Activated naive CD4-positive, alpha-beta T cell treated with anti-CD3 and anti-CD28 coated beads, Interleukin-2, amount 50 U/mL, for 24 hours (primary cell): ENCODE measurements around the gene TBC1D5.
"Not testable (repeated sequence)": the region's sequence is repeated elsewhere in the genome, so short reads cannot be mapped to it uniquely, and the experiment has no call there.

Source experiments
- H3K27ac Mint-ChIP-seq: one replicate; pipeline ENCODE4 v1.8.0; 2021; ENCODE audit warnings: mild to moderate bottlenecking, mixed read lengths
- H3K27me3 Mint-ChIP-seq: one replicate; pipeline ENCODE4 v1.8.0; 2021; ENCODE audit warnings: mixed read lengths
- H3K36me3 Mint-ChIP-seq: one replicate; pipeline ENCODE4 v1.8.0; 2021; ENCODE audit warnings: mixed read lengths
- H3K4me1 Mint-ChIP-seq: one replicate; pipeline ENCODE4 v1.8.0; 2021; ENCODE audit warnings: mixed read lengths
- H3K4me3 Mint-ChIP-seq: one replicate; pipeline ENCODE4 v1.8.0; 2021; ENCODE audit warnings: mild to moderate bottlenecking, mixed read lengths
- H3K9me3 Mint-ChIP-seq: one replicate; pipeline ENCODE4 v1.8.0; 2021; ENCODE audit warnings: mixed read lengths

Gene TBC1D5

GRCh38 chr3:17357035-17357710 lies 385.3 kb downstream of the TBC1D5 start:
- no peaks in the 10 kb centered on the region for H3K27me3 Mint-ChIP-seq
- no peaks in the 10 kb centered on the region for H3K4me1 Mint-ChIP-seq
- no peak overlapping the region for H3K4me3 Mint-ChIP-seq
- no peaks in the 10 kb centered on the region for H3K9me3 Mint-ChIP-seq
- no peak overlapping the region for H3K27ac Mint-ChIP-seq
- H3K36me3 Mint-ChIP-seq = peaks cover 4% of the 10 kb centered on the region

DNA sequence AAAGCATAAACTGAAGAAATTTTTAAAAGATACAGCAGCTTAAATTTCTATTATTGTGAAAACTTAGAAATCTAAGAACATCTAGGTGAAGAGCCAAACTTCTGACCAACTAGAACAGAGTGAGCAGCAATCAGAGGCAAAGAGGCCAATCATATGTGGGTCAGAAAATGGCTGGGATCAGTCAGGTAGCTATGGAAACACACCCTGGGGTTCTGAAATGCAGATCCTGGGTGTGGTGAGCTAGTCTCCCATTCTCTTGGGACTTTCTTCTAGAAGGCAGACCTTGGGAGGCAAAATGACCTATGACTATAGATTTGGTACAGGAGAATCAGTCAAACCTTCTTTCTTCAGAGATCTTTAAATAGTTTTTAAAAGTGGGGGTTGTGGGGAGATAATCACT lies 385.8 kb downstream of the TBC1D5 start:
- Mint-ChIP-seq H3K27me3 (no peaks in the 10 kb centered on the region), H3K27ac (no peak overlapping the region), H3K4me3 (no peak overlapping the region), H3K36me3 (peaks cover 7% of the 10 kb centered on the region), H3K4me1 (no peaks in the 10 kb centered on the region), H3K9me3 (no peaks in the 10 kb centered on the region)

DNA sequence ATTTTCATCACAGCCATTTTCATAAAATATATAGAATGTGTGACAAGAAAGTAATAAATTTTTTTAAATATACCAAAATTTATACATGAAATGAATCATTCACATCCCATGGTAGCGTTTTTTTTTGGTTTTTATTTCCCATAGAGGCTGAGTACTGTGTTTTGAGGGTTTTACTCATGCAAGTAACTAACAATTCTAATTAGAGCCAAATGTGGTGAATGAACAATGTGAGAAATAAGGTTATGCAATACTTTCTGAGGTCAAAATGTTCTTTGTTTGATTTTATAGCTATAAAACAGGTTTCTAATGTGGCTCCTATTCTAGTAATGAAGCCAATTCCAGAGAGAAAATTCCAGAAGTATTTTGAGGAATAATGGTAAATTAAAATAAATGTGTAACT lies 386.8 kb downstream of the TBC1D5 start:
- H3K9me3 Mint-ChIP-seq = no peaks in the 10 kb centered on the region
- H3K27me3 Mint-ChIP-seq = no peaks in the 10 kb centered on the region
- H3K4me3 Mint-ChIP-seq = no peak overlapping the region
- H3K4me1 Mint-ChIP-seq = no peaks in the 10 kb centered on the region
- H3K36me3 Mint-ChIP-seq = peaks cover 6% of the 10 kb centered on the region
- no peak overlapping the region for H3K27ac Mint-ChIP-seq

- no peaks in the 10 kb centered on the region for H3K9me3 Mint-ChIP-seq
- peaks cover 9% of the 10 kb centered on the region for H3K36me3 Mint-ChIP-seq
- H3K4me3 Mint-ChIP-seq = no peak overlapping the region
- H3K27ac Mint-ChIP-seq = no peak overlapping the region
- H3K27me3 Mint-ChIP-seq = no peaks in the 10 kb centered on the region
- H3K4me1 Mint-ChIP-seq = no peaks in the 10 kb centered on the region
These were observed 388.1 kb downstream of the TBC1D5 start for GRCh38 chr3:17354341-17354740.

DNA sequence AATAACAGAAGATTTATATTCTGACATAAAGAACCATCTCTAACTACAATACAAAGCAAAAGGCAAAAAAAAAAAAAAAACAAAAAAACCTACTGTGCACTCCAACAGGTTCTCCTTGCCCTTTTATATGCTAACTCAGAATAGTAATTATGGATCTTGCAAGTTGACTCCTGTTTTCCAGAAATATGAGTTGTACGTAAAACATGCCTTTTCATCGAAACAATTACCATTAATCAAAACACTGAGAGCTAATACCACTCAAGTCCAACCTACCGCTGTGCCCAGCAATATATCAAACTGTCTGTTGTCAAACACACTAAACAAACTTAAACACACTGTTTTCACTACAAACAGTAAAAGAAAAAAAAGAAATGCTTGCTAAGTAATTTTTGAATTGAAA lies 389.8 kb downstream of the TBC1D5 start:
- Mint-ChIP-seq H3K4me1 (no peaks in the 10 kb centered on the region), H3K9me3 (no peaks in the 10 kb centered on the region), H3K27ac (no peak overlapping the region), H3K4me3 (no peak overlapping the region), H3K36me3 (peaks cover 16% of the 10 kb centered on the region), H3K27me3 (no peaks in the 10 kb centered on the region)

DNA sequence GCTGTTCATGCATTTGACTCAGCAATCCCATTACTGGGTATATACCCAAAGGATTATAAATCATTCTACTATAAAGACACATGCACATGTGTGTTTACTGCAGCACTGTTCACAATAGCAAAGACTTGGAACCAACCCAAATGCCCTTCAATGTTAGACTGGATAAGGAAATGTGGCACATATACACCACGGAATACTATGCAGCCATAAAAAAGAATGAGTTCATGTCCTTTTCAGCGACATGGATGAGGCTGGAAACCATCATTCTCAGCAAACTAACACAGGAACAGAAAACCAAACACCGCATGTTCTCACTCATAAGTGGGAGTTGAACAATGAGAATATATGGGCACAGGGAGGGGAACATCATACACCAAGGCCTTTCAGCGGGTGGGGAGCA lies 391.2 kb downstream of the TBC1D5 start:
- H3K9me3 Mint-ChIP-seq, H3K4me1 Mint-ChIP-seq, H3K27ac Mint-ChIP-seq, H3K4me3 Mint-ChIP-seq, H3K27me3 Mint-ChIP-seq: not testable (repeated sequence)
- H3K36me3 Mint-ChIP-seq = peaks cover 16% of the 10 kb centered on the region

GRCh38 chr3:17349093-17349492 lies 393.3 kb downstream of the TBC1D5 start:
- H3K4me3 Mint-ChIP-seq = no peak overlapping the region
- H3K4me1 Mint-ChIP-seq = no peaks in the 10 kb centered on the region
- H3K27me3 Mint-ChIP-seq = no peaks in the 10 kb centered on the region
- no peaks in the 10 kb centered on the region for H3K9me3 Mint-ChIP-seq
- H3K36me3 Mint-ChIP-seq = peaks cover 14% of the 10 kb centered on the region
- no peak overlapping the region for H3K27ac Mint-ChIP-seq

GRCh38 chr3:17342119-17342518 lies 400.3 kb downstream of the TBC1D5 start:
- Mint-ChIP-seq H3K27ac (no peak overlapping the region), H3K4me1 (no peaks in the 10 kb centered on the region), H3K36me3 (peaks cover 6% of the 10 kb centered on the region), H3K4me3 (no peak overlapping the region), H3K9me3 (no peaks in the 10 kb centered on the region), H3K27me3 (no peaks in the 10 kb centered on the region)

DNA sequence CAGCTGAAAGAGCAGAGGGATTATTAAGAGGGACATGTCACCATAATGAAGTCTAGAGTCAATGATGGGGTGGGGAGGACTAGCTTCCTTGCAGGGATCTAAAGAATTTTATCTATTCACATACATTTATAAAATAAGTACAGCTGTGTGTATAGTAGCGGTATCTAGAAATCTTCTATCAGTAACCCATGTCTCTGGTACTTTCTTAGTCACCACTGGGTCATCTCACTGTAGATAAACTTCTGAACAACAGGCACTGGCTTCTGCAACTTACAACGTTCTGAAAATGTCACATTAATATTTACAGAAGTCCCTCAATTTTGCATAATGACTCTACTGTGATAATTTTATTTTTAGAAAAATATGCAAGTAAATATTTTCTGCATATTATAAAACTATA lies 401.7 kb downstream of the TBC1D5 start:
- Mint-ChIP-seq H3K4me3 (no peak overlapping the region), H3K36me3 (peaks cover 8% of the 10 kb centered on the region), H3K27ac (no peak overlapping the region), H3K4me1 (no peaks in the 10 kb centered on the region), H3K9me3 (no peaks in the 10 kb centered on the region), H3K27me3 (no peaks in the 10 kb centered on the region)

DNA sequence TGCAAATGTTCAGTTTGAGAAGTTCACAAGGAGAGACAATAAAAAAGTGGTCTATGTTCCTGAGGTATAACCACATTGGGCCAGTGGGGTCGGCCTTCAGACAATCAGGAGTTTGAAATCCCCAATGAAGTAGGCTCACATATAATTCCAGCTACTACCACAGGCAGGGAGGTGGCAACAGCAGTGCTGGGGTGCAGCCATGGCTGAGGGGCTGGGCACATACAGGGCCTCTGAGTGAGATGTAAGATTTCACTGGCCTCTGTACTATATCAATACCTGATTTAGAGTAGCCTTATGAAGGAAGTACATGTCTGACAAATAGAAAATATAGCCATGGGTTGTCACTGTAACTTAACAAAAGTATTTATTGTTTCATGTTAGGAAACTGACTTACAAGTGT lies 402.2 kb downstream of the TBC1D5 start:
- Mint-ChIP-seq H3K4me3 (no peak overlapping the region), H3K27ac (no peak overlapping the region), H3K36me3 (peaks cover 8% of the 10 kb centered on the region), H3K4me1 (no peaks in the 10 kb centered on the region), H3K9me3 (no peaks in the 10 kb centered on the region), H3K27me3 (no peaks in the 10 kb centered on the region)

GRCh38 chr3:17339132-17339575 lies 403.3 kb downstream of the TBC1D5 start:
- H3K36me3 Mint-ChIP-seq = peaks cover 8% of the 10 kb centered on the region
- H3K4me3 Mint-ChIP-seq = no peak overlapping the region
- H3K9me3 Mint-ChIP-seq = no peaks in the 10 kb centered on the region
- no peaks in the 10 kb centered on the region for H3K4me1 Mint-ChIP-seq
- H3K27ac Mint-ChIP-seq = no peak overlapping the region
- no peaks in the 10 kb centered on the region for H3K27me3 Mint-ChIP-seq

DNA sequence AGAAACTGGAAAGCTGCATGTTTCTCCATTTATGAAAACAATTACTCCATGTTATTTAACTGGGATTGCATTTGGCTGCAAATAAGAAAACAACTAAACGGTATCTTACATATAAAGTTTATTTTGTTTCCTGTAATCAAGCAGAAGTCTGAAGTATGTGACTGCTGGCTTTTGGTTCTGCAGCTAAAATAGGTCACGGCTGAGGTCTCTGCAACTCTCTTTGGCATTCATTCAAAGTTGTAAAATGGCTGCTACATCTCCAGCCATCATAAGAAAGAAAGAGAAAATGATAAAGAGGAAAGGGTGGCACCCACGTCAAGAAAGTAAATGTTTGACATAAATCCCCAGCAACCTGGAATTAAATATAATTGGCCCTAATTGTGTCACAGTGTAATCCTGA lies 406.1 kb downstream of the TBC1D5 start:
- Mint-ChIP-seq H3K4me3 (no peak overlapping the region), H3K9me3 (no peaks in the 10 kb centered on the region), H3K27me3 (no peaks in the 10 kb centered on the region), H3K4me1 (no peaks in the 10 kb centered on the region), H3K36me3 (peaks cover 5% of the 10 kb centered on the region), H3K27ac (no peak overlapping the region)

DNA sequence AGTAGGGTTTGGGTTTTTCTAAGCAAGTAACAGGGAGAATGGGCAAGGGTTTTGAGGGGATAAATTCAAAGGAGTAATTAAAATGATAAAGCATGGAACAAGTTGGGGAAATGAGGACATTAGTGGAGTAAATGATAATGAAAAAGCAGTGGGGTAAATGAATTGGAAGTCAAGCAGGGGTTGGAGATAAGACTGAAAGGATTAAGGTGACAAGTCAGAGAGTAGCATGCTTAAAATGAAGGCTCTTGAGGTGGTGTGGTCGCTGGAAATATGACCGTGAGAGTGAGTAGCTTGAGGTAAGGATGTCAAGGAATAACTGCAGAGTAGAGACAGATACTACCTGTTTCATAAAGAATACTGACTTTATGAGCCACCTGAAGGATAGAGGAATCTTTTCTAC lies 408.5 kb downstream of the TBC1D5 start:
- no peaks in the 10 kb centered on the region for H3K27me3 Mint-ChIP-seq

GRCh38 chr3:17333446-17333845 lies 409.0 kb downstream of the TBC1D5 start:
- Mint-ChIP-seq H3K36me3 (peaks cover 4% of the 10 kb centered on the region), H3K9me3 (no peaks in the 10 kb centered on the region), H3K27me3 (no peaks in the 10 kb centered on the region), H3K27ac (no peak overlapping the region), H3K4me3 (no peak overlapping the region), H3K4me1 (no peaks in the 10 kb centered on the region)

More for the DNA sequence above, 408.5 kb downstream of the TBC1D5 start:
- H3K4me3 Mint-ChIP-seq = no peak overlapping the region
- peaks cover 4% of the 10 kb centered on the region for H3K36me3 Mint-ChIP-seq
- no peaks in the 10 kb centered on the region for H3K9me3 Mint-ChIP-seq
- no peak overlapping the region for H3K27ac Mint-ChIP-seq
- H3K4me1 Mint-ChIP-seq = no peaks in the 10 kb centered on the region

DNA sequence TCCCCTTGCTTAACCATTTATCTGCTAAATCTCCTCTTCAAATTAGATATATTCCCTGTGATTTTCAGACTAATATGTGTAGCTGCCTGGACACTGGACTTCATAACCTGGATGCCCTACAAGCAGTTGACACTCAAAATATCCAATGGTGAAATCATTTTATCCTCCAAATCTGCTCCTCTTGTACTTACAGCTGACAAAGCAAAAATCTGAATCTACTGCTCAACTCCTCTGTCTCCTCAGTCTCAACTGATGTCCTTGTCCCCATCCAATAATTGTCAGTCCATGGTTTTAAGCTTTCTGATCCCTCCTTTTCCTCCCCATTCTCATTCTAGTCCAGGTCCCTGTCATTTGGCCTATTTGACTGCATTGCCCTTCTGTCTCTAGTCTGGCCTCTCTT lies 411.8 kb downstream of the TBC1D5 start:
- no peak overlapping the region for H3K4me3 Mint-ChIP-seq
- H3K4me1 Mint-ChIP-seq = no peaks in the 10 kb centered on the region
- no peaks in the 10 kb centered on the region for H3K9me3 Mint-ChIP-seq
- no peaks in the 10 kb centered on the region for H3K27me3 Mint-ChIP-seq
- H3K36me3 Mint-ChIP-seq = peaks cover 5% of the 10 kb centered on the region
- no peak overlapping the region for H3K27ac Mint-ChIP-seq

DNA sequence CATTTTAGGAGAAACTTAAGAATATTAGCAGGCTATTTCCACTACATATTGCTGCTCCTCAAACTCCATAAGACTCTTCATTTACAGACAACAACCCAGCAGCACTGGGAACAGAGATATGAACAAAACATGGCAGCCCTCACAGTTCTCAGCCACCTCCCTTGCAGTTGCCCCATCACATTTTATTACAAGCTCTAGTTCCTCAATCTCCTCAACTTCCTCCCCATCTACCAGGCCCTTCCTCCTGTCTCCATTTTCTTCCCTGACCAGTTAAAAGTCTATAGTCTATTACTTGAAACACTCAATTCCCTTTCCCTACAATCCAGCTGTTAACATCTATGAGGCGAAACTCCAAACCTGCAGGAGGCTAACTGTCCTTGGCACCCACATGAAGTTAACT lies 412.5 kb downstream of the TBC1D5 start:
- no peaks in the 10 kb centered on the region for H3K9me3 Mint-ChIP-seq
- peaks cover 5% of the 10 kb centered on the region for H3K36me3 Mint-ChIP-seq
- H3K27me3 Mint-ChIP-seq = no peaks in the 10 kb centered on the region
- no peaks in the 10 kb centered on the region for H3K4me1 Mint-ChIP-seq
- no peak overlapping the region for H3K27ac Mint-ChIP-seq
- H3K4me3 Mint-ChIP-seq = no peak overlapping the region

- H3K27ac Mint-ChIP-seq = no peak overlapping the region
- peaks cover 23% of the 10 kb centered on the region for H3K4me1 Mint-ChIP-seq
- no peaks in the 10 kb centered on the region for H3K27me3 Mint-ChIP-seq
- H3K36me3 Mint-ChIP-seq = peaks cover 10% of the 10 kb centered on the region
- no peaks in the 10 kb centered on the region for H3K9me3 Mint-ChIP-seq
- H3K4me3 Mint-ChIP-seq = no peak overlapping the region
These were observed 420.2 kb downstream of the TBC1D5 start for GRCh38 chr3:17322106-17322793.
